ENCODE measurements around the gene CGNL1.

DNA sequence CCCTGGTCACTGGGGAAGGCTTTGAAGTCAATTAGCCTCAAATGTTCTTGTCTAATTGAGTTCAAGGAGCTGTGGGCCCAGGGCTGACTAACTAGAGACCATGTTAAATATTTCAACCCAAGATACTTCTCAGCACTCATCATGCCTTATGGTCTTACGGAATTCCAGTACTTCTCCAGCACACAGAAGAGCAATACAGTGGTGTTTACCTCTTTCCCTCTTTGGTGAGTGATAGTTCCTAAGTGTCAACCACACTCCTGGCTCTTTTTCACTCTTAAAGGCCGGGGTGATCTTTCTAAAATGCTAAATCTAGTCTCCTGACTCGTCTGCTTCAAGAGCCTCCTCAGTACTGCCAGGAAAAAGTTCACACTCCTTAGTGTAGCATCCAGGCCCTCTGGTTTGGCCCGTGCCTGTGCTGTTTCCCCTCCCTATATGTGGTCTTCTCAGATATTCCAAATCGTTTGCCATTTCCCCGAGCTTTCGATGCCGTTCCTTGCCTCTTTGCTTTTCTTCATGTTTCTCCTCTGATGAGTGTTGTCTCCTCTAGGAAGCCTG, 220.1 kb downstream of the CGNL1 start:
- TF ChIP-seq, protein P1, sequence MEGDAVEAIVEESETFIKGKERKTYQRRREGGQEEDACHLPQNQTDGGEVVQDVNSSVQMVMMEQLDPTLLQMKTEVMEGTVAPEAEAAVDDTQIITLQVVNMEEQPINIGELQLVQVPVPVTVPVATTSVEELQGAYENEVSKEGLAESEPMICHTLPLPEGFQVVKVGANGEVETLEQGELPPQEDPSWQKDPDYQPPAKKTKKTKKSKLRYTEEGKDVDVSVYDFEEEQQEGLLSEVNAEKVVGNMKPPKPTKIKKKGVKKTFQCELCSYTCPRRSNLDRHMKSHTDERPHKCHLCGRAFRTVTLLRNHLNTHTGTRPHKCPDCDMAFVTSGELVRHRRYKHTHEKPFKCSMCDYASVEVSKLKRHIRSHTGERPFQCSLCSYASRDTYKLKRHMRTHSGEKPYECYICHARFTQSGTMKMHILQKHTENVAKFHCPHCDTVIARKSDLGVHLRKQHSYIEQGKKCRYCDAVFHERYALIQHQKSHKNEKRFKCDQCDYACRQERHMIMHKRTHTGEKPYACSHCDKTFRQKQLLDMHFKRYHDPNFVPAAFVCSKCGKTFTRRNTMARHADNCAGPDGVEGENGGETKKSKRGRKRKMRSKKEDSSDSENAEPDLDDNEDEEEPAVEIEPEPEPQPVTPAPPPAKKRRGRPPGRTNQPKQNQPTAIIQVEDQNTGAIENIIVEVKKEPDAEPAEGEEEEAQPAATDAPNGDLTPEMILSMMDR (IDR thresholded peaks at IDR 0.05), result no peak
- TF ChIP-seq POLR2A (IDR thresholded peaks at IDR 0.05; ENCODE audit: low read length), result no peak
- no peak for TF ChIP-seq KDM5A (IDR thresholded peaks at IDR 0.05)
- TF ChIP-seq, protein P2, sequence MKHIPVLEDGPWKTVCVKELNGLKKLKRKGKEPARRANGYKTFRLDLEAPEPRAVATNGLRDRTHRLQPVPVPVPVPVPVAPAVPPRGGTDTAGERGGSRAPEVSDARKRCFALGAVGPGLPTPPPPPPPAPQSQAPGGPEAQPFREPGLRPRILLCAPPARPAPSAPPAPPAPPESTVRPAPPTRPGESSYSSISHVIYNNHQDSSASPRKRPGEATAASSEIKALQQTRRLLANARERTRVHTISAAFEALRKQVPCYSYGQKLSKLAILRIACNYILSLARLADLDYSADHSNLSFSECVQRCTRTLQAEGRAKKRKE (CRISPR knock-in tag; IDR thresholded peaks at IDR 0.05; ENCODE audit: low read depth), result no peak
- TF ChIP-seq, protein P3, sequence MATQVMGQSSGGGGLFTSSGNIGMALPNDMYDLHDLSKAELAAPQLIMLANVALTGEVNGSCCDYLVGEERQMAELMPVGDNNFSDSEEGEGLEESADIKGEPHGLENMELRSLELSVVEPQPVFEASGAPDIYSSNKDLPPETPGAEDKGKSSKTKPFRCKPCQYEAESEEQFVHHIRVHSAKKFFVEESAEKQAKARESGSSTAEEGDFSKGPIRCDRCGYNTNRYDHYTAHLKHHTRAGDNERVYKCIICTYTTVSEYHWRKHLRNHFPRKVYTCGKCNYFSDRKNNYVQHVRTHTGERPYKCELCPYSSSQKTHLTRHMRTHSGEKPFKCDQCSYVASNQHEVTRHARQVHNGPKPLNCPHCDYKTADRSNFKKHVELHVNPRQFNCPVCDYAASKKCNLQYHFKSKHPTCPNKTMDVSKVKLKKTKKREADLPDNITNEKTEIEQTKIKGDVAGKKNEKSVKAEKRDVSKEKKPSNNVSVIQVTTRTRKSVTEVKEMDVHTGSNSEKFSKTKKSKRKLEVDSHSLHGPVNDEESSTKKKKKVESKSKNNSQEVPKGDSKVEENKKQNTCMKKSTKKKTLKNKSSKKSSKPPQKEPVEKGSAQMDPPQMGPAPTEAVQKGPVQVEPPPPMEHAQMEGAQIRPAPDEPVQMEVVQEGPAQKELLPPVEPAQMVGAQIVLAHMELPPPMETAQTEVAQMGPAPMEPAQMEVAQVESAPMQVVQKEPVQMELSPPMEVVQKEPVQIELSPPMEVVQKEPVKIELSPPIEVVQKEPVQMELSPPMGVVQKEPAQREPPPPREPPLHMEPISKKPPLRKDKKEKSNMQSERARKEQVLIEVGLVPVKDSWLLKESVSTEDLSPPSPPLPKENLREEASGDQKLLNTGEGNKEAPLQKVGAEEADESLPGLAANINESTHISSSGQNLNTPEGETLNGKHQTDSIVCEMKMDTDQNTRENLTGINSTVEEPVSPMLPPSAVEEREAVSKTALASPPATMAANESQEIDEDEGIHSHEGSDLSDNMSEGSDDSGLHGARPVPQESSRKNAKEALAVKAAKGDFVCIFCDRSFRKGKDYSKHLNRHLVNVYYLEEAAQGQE (IDR thresholded peaks at IDR 0.05), result no peak
- TF ChIP-seq NPAS2 (CRISPR knock-in tag; IDR thresholded peaks at IDR 0.05; ENCODE audit: borderline replicate concordance), result no peak
- TF ChIP-seq, protein P4, sequence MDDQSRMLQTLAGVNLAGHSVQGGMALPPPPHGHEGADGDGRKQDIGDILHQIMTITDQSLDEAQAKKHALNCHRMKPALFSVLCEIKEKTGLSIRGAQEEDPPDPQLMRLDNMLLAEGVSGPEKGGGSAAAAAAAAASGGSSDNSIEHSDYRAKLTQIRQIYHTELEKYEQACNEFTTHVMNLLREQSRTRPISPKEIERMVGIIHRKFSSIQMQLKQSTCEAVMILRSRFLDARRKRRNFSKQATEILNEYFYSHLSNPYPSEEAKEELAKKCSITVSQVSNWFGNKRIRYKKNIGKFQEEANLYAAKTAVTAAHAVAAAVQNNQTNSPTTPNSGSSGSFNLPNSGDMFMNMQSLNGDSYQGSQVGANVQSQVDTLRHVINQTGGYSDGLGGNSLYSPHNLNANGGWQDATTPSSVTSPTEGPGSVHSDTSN (IDR thresholded peaks at IDR 0.05), result no peak
- no peak for TF ChIP-seq GATA3 (IDR thresholded peaks at IDR 0.05; ENCODE audit: borderline replicate concordance)
- TF ChIP-seq CHD2 (IDR thresholded peaks at IDR 0.05; ENCODE audit: low read length, partially characterized antibody), result no peak
- no peak for TF ChIP-seq RFX5 (IDR thresholded peaks at IDR 0.05)
- no peak for TF ChIP-seq HOXA7 (CRISPR knock-in tag; IDR thresholded peaks at IDR 0.05)
- TF ChIP-seq NR3C1 (IDR thresholded peaks at IDR 0.05), result no peak
- TF ChIP-seq MAZ (IDR thresholded peaks at IDR 0.05; ENCODE audit: borderline replicate concordance, low read depth, low read length), result no peak
- TF ChIP-seq, protein P5, sequence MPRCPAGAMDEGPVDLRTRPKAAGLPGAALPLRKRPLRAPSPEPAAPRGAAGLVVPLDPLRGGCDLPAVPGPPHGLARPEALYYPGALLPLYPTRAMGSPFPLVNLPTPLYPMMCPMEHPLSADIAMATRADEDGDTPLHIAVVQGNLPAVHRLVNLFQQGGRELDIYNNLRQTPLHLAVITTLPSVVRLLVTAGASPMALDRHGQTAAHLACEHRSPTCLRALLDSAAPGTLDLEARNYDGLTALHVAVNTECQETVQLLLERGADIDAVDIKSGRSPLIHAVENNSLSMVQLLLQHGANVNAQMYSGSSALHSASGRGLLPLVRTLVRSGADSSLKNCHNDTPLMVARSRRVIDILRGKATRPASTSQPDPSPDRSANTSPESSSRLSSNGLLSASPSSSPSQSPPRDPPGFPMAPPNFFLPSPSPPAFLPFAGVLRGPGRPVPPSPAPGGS (IDR thresholded peaks at IDR 0.05), result no peak
